Measurements from ENCODE around the gene PTPN21. TPM values are rescaled to one million over a fixed set of nuclear protein-coding genes. Genes with fewer than 3 reads are reported as not detected.
A peak's percentile ranks its signal among the peaks of the same experiment; 100 is the strongest.
"Not testable (repeated sequence)": the region's sequence is repeated elsewhere in the genome, so short reads cannot be mapped to it uniquely, and the experiment has no call there.

The PTPN21 gene
- total RNA-seq, 1 donor from 2014 or later = 20.3 TPM

GRCh38 chr14:88551980-88552431 lies 2.8 kb downstream of the PTPN21 start:
- DNase-seq (ENCODE audit: low spot score) = no peak

GRCh38 chr14:88551094-88551870 lies 3.5 kb downstream of the PTPN21 start:
- peak; percentile 81 for DNase-seq (ENCODE audit: low spot score)

GRCh38 chr14:88550078-88550477 lies 4.7 kb downstream of the PTPN21 start:
- DNase-seq (ENCODE audit: low spot score) = no peak

- no peak for DNase-seq (ENCODE audit: low spot score)
Measured at GRCh38 chr14:88547386-88547780, 7.4 kb downstream of the PTPN21 start.

- DNase-seq (ENCODE audit: low spot score) = no peak
Measured at GRCh38 chr14:88546621-88547385, 8.0 kb downstream of the PTPN21 start.

GRCh38 chr14:88545256-88545655 lies 9.6 kb downstream of the PTPN21 start:
- DNase-seq (ENCODE audit: low spot score) = no peak

GRCh38 chr14:88542857-88543795 lies 11.7 kb downstream of the PTPN21 start:
- no peak for DNase-seq (ENCODE audit: low spot score)

- no peak for DNase-seq (ENCODE audit: low spot score)
Measured at GRCh38 chr14:88541324-88541723, 13.5 kb downstream of the PTPN21 start.

GRCh38 chr14:88535813-88536212 lies 19.0 kb downstream of the PTPN21 start:
- no peak for DNase-seq (ENCODE audit: low spot score)

- no peak for DNase-seq (ENCODE audit: low spot score)
Measured at GRCh38 chr14:88535149-88535548, 19.7 kb downstream of the PTPN21 start.

- DNase-seq (ENCODE audit: low spot score) = no peak
Measured at GRCh38 chr14:88533064-88533602, 21.7 kb downstream of the PTPN21 start.

- DNase-seq (ENCODE audit: low spot score) = not testable (repeated sequence)
Measured at GRCh38 chr14:88529889-88530288, 24.9 kb downstream of the PTPN21 start.

- no peak for DNase-seq (ENCODE audit: low spot score)
Measured at GRCh38 chr14:88522393-88522792, 32.4 kb downstream of the PTPN21 start.

- DNase-seq (ENCODE audit: low spot score) = no peak
Measured at GRCh38 chr14:88521818-88522217, 33.0 kb downstream of the PTPN21 start.

GRCh38 chr14:88519907-88520306 lies 34.9 kb downstream of the PTPN21 start:
- no peak for DNase-seq (ENCODE audit: low spot score)

GRCh38 chr14:88518592-88519512 lies 36.0 kb downstream of the PTPN21 start:
- DNase-seq (ENCODE audit: low spot score) = no peak

GRCh38 chr14:88516861-88517357 lies 37.9 kb downstream of the PTPN21 start:
- no peak for DNase-seq (ENCODE audit: low spot score)

- no peak for DNase-seq (ENCODE audit: low spot score)
Measured at GRCh38 chr14:88515499-88516221, 39.1 kb downstream of the PTPN21 start.

- DNase-seq (ENCODE audit: low spot score) = no peak
Measured at GRCh38 chr14:88507208-88507607, 47.6 kb downstream of the PTPN21 start.

- DNase-seq (ENCODE audit: low spot score) = no peak
Measured at GRCh38 chr14:88505621-88506020, 49.2 kb downstream of the PTPN21 start.
